GM21423 (cell line): ENCODE data around the gene CLCN5.
"Not testable (repeated sequence)": the region's sequence is repeated elsewhere in the genome, so short reads cannot be mapped to it uniquely, and the experiment has no call there.

Experiments used
- ATAC-seq: cut with Tn5 transposase; IDR thresholded peaks from one replicate; pipeline ENCODE4 v1.9.1; 2021; ENCODE audit warnings: mild to moderate bottlenecking, moderate library complexity; ENCODE audit not compliant: unreplicated experiment

CLCN5 gene

DNA sequence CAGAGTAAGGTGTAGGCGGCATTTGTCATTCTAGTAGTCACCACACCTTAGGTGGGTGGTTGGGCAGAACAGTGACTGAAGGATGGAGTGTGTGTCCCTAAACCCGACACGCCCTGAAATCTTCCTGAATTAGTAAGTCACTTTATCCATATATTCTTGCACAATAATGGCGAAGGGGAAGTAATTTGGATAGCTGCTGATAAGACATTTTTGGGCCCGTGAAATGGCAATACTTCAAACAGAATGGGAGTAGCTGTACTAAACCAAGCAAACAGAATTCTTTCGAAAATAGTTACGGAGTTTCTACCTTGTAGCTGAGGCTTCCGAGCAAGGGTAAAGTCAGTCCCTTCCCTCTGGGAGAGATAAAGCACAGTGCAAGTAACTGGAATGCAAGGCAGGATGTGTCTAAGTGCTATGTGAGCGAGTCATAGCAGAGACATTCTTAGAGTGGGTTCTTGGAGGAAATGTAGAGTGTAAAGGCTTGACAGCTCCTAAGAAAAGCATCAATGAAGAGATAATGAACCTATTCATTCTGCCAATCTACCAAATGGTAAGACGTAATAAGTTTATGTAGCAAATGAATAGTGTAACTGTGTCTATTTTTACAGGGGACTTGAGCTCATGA is 72.8 kb downstream of the CLCN5 start:
- ATAC-seq, result no peak

DNA sequence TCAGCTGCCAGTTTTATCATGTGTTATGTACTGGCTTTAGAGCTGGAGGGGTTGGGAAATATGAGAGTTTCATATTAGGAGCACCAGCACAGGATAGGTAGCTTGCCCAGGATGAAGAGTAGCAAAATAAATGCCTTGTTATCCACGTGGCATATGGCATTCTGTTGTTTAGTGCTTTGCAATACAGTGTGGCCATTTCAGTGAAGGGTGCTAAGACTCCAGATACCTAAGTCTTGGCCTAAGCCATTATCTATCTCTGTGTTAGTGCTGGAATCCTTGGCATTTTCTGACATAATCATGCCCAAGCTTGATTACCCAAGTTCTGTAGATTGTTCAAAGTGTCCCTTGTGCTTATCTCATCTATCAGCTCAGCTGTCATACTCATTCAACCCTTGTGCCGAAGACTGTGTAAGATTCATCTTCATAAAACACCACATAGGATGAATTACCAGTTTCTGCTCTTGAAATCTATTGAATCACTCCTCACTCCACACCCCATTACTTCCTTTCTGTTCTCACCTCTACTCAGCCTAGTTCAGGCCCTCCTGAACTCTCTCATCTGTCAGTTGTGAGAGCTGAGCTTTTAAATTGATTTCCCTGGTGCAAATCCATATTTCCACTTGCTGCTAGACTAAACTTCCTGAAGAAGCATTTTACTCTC is 73.5 kb downstream of the CLCN5 start:
- no peak for ATAC-seq

DNA sequence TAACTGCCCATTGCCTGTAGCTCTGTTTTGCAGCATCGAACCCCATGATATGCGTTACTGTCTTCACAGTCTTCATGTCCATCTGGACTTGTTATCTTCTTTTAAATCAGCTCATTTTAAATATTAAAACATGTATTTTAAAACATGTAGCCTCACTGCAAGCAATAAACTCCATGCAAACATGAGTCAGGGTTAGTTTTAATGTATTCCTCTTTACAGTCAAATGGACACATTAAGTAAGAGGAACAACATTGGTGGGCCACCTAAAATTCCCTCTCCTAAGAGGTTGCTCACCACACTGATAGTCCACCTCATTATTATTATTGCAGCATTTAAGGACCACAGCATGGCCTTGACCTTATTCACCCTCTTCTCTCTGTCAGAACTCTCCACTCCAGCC is 74.1 kb downstream of the CLCN5 start:
- no peak for ATAC-seq

DNA sequence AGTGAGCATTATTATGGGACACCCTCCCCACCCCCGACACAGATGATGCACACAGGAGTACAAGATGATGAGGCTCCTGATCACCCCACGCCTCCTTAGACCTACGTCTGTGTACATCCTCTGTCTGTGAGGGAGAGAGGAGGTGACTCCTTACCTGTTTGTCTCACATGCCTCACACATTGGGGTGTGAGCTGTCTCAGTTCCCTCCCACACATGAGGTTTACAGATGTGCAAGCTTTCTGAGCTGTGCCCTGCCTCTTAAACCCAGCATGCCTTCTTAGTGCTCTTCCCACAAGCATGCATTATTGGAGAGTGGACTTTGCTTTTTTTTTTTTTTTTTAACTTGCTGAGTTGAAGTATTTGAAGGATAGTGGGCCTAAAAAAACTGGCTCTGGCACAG is 76.7 kb downstream of the CLCN5 start:
- no peak for ATAC-seq

DNA sequence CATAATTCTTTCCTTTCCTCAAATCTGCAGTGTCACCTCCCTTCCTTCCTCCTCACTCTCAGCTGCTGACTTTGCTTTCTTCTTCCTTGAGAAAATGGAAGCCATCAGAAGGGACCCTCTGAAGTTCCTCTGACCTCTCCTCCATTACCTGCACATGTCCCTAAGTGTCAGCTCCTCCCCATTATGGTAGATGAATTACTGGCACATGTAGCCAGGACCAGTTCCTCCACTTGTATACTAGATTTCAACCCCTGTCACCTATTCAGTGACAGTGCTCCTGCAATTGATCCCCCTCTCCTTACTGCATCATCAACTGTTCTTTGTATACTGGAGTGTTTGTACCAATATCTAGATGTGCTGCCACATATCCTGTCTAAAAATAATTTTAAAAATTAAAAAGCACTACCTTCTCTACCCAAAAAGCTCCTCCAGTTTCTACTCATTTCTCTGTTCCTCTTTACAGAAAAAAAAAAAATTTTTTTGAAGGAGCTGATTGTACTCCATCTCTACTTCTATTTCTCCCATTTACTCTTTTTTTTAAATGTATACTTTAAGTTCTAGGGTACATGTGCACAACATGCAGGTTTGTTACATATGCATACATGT is 78.6 kb downstream of the CLCN5 start:
- ATAC-seq, result no peak

DNA sequence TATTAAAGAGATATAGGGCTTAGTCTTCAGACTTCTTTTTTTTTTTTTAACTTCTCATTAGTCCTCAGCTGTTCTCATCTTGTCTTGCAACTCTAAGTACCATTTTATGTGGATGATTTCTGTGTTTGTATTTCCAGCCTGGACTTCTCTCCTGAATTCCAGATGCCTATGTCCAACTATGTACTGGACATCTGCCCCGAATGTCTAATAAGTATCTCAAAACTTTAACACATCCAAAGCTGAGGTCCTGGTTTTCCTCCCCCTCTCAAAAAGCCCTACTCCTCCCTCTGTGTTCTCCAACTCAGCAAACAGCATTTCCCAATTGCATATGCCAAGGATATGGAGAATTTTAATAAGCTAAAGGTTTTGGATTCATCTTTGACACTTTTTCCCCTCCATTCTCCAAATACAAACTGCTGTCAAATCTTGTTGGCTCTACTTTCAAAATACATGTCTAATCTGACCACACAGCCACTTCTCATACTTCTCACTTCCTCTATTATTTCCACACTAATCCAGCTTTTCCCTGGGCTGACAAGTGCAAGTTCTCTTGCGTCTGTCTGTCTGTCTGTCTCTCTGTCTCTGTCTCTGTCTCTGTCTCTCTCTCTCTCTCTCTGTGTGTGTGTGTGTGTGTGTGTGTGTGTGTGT is 79.8 kb downstream of the CLCN5 start:
- ATAC-seq, result no peak

DNA sequence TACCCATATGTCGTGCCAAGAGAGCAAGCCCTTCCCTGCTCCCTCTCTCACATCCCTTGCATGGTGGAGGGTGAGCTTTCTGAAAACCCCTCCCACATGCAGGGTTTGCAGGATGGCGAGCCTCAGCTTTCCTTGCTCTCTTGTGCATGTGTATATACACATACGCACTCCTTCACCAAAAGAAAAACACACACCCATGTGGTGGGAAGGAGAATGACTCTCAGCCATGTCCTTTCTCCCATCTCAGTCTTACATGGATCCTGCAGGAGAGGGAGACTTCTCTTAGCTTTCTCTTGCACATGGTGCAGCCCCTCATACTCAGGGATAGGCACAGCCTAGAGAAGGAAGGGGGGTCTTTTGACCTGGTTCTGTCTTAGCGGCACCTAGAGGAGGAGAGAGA is 81.1 kb downstream of the CLCN5 start:
- no peak for ATAC-seq

DNA sequence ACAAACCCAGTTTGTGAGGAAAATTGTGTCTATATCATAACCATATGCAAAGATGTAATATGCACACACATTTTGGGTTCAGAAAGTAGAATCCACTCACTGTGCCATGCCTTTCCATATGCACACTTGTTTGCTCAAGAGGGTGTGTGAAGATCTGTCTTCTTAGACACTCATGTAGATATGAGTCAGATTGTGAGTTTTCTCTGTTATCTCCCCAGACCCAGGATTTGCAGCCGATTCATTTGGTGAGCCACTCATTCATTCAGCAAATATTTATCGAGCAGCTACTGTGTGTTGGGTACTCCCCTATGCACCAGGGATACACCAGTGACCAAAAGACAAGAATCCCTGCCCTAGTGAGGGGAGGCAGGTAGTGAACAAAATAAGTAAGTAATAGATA is 81.5 kb downstream of the CLCN5 start:
- no peak for ATAC-seq

DNA sequence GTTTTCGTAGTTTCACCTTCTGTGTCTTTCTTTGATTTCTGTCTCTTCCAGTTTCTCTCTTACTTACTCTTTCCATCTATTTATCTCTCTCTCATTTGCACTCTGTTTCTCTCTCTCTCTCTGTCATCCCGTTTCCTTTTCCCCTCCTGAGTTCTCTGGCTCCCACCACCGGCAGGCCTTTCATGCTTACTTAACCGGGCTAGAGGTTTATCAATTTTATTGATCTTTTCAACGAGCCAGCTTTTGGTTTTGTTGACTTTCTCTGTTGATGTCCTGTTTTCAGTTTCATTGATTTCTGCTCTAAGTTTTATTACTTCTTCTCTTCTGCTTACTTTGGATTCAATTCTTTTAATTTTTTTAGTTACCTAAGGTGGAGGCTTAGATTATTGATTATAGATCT is 103.2 kb downstream of the CLCN5 start:
- ATAC-seq, result not testable (repeated sequence)

DNA sequence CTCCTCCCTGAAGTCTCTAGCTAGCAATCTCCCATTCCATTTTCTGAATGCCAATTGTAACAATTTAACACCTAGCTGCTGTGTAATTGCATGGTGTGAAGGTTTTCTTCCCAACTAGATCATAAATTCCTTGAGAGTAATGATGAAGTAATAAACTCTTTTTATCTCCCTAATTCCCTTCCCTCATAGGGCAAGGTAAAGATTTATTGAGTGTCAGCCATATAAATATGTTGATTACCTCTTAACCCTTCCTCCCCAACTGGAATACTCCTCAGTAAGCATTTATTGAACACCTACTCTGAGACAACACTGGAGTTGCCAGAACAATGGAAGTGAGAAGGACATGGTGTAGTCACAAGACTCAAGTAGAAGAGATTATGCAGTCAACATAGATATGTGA is 112.7 kb downstream of the CLCN5 start:
- no peak for ATAC-seq

DNA sequence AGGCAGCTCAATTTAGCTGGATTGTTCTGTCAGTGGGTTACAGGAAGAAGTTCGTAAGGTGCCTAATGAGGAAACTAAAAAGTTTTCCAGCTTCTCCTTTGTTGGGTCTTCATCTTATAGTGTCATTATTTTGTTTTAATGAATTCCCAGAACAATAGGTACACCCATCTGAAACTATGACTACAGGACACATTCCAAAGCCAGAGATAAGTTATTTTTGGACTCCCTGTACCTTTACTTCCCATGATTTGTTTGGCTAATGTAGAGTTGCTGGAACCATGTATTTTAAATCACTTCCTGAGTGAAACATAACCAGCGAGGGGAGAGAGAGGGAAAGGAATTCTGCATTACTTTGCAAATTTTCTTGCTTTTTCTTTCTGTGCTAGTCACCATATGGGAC is 114.0 kb downstream of the CLCN5 start:
- ATAC-seq, result no peak

DNA sequence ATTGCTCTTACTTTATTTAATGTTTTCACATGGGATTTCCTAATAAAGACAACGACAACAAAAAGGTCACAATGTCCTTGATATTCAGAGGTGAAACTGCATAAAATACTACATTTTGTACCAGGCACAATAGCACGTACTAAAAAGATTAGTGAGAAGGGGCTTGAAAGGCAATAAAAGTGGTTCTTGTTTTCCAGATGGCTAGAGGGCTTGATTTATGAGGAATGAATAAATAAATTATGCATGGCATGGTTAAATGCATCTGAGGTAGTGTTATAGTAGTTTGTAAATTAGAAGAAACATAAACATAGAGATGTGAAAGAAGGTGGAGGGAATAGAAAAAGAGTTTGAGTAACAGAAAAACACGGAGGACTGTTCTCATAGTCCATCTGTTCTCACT is 123.4 kb downstream of the CLCN5 start:
- no peak for ATAC-seq

DNA sequence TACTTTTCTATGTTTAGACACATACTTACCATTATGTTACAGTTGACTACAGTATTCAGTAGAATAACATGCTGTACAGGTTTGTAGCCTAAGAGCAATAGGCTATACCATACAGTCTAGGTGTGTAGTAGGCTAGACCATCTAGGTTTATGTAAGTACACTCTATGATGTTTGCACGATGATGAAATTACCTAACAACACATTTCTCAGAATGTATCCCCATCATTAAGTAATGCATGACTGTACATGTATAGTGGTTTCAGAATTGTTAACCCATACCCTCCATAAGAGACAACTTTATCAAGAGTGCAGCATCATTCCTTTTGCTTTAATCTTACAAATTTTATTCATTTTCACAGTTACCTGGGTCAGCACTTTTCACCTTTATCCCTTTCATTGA is 126.8 kb downstream of the CLCN5 start:
- no peak for ATAC-seq

DNA sequence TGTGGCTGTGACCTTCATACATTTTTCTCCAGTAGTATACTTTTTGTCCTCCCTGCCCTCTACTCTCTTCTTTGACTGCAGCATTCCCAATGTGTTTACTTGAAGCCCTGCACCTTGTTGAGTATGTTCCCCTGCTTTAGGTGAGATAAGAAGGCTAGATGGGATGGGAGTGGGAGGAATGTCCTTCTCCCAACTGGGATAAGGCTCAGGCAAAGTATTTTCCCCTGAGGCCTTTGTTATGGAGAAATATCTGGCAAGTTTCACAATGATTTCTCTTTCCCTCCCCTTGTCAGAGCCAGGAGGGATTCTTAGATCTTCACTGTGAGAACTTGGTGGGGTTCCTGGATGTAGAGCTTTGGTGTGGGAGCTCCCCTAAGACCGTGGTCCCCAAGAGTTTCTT is 131.8 kb downstream of the CLCN5 start:
- no peak for ATAC-seq

DNA sequence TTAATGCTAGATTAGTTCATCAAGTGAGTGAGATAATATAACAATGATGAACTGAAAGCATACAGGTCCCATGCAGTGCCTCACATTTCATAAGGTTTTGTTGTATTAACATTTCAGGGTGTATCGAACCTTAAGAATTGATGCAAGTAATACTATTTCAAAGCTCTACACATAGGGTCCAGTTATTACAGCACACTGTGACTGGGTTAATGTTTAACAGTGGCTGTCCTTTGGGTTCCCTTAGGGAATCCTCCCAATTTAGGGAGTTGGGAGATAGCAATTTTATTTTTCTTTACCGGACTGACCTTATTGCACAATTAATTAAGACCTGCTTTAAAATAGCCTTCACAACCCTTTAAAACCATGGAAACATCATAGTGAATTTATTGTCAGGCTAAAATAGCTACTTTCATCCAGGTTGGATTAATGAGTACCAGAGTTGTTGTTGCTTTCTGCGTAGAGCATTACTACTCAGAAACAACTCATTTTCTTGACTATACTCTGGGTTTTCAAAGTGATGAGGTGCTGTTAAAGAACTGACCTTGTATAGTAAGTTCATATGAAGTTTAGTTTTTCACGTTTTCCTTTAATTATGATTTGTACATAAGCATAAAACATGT is 144.0 kb downstream of the CLCN5 start:
- ATAC-seq, result no peak

DNA sequence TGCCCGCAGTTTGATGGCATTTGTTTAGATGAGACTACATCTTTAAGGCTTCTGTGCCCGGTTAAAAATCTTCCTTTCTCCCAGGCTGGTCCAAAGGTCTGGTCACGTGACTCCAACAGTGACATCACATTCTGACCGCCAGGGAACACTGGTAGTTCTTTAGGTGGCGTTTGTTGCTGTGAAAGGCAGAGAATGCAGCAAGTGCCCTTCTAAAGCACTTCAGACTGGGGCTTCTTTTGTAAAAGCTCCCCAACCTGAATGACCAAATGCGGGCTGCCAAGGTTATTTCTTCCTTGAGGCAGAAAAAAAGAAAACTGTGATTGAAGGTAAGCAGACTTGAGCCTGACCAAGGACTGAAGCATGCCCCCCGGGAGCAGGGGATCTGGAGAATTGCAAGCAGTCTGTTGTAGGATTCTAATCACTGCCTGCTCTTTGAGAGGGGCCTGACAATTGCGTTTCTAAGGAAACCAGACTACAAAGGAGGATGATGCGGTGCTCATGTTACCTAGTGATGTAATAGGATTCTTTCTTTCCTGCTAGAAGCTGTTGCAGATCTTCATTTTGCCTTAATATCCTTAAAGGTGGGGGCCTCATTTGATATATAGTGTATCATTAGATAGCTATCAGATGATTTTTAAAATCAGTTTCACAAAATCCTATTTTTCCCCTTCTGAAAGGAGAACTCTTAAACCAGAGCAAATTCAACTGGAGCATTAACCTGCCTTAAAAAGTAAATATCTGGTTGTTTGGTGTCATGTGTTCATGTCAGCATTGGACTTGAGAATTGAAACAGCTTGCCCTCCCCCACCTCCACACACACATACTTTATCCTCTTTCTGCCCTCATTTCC is 145.3 kb downstream of the CLCN5 start:
- ATAC-seq, result no peak

DNA sequence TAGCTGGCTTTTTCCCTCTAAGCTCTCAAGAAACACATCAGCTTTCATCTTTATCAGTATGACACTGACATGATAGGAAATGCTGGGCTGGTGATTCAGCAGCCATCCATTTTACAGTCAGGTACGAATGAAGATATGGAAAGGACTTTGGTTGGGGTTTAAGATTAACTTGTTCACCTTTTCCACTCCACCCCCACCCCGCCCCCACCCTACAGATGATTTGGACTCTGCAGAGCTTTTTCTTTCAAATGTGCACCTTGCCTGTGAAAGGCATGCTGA is 145.8 kb downstream of the CLCN5 start:
- no peak for ATAC-seq

DNA sequence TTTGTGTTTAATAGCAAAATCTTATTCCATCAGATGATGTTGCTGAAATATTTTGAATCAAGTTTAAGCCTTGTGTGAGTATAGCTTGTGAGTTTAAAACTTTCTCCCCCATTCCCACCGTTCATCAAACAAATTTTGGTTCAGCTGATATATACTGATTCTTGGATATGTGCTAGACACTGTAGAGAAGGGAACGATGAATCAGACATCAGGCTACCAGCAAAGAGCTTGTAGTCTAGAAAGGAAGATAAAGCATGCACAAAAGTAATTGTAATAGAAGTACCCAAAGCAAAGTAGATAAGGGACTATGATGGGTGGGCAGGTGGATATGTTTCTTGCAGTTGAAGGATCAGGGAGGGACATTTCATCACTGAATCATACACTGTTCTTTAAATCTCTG is 146.5 kb downstream of the CLCN5 start:
- ATAC-seq, result no peak

DNA sequence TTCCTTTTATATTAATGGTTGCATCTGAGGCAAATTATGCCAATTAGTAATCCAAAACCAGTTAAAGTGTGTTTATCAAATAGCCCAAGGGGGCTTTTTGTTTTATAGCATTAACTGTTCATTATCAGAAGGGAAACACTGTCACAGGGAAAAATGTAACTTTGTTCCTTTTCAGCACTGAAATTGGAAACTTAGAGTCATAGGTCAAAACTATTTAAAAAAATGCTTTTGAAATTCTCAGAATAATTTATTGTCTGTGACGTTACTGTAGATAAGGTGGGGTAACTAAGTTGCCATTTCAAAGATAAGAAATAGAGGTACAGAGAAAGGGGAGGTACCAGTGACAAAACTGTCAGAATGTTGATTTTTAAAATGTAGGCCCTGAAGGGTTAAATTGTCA is 149.1 kb downstream of the CLCN5 start:
- ATAC-seq, result no peak

DNA sequence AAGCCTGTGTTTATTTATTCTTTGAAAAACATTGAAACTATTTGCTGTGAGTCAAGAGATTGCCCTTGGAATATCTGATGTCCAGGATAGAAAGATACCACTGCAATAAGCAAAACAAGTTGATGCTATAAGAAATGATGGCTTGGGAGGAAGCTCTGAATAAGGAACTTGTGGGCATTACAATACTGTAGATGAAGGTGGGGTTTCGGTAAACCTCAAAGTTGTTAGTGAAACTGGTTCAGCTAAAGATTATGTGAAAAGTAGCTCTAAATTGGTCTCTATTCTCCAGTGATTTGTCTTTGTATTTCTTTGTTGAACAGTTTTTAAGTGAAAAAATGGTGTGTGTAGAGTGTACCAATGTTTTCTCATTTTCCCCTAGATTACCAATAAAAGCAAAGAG is 149.7 kb downstream of the CLCN5 start:
- no peak for ATAC-seq

DNA sequence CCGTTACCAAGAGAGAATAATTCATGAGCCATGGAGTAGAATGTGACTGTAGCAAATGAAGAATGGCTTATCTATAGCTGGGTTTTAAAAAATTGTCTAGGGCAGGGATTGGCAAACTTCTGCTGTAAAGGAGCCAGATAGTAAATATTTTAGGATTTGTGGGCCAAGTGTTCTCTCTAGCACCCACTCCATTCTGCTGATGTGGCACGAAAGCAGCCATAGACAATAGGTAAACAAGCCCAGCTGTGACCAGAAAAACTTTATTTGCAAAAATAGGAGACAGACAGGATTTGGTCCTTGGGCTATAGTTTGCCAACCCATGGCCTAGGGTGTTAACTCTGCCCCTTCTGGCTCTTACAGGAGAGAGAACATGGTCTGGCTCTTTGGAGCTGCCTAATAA is 151.2 kb downstream of the CLCN5 start:
- ATAC-seq, result no peak
